Mesenchymal stem cell (in vitro differentiated cells and primary cell): ENCODE measurements around the gene ERVW-1.

Source experiments
- DNase-seq: peaks from one replicate; pipeline ENCODE4 v3.0.0-alpha.2; 2013
- H2AFZ ChIP-seq: one replicate; pipeline ENCODE4 v1.6.1; 2013; ENCODE audit warnings: low read depth, mild to moderate bottlenecking, control low read depth, inconsistent platforms, low read length, moderate library complexity
- H2AK5ac ChIP-seq: 2 replicates; pipeline ENCODE4 v1.6.1; 2013; ENCODE audit warnings: low read length, moderate library complexity, mild to moderate bottlenecking, inconsistent platforms; ENCODE audit not compliant: severe bottlenecking
- H2BK120ac ChIP-seq: one replicate; pipeline ENCODE4 v1.6.1; 2013; ENCODE audit warnings: low read depth, mild to moderate bottlenecking, inconsistent platforms, low read length, moderate library complexity
- H2BK12ac ChIP-seq, 2 experiments: one replicate each; pipeline ENCODE4 v1.6.1; 2013; ENCODE audit warnings: inconsistent platforms in 2 of 2, low read length in 2 of 2, mild to moderate bottlenecking in 2 of 2, moderate library complexity in 2 of 2, control low read depth in 1 of 2
- H2BK15ac ChIP-seq: one replicate; pipeline ENCODE4 v1.6.1; 2013; ENCODE audit warnings: mild to moderate bottlenecking, low read depth, inconsistent platforms; ENCODE audit not compliant: poor library complexity, severe bottlenecking
- H2BK5ac ChIP-seq: 2 replicates; pipeline ENCODE4 v1.6.1; 2013; ENCODE audit warnings: low read depth, mild to moderate bottlenecking, low read length, control low read depth, inconsistent platforms; ENCODE audit not compliant: poor library complexity, severe bottlenecking
- H3K14ac ChIP-seq, 2 experiments: one replicate each; pipeline ENCODE4 v1.6.1; 2013; ENCODE audit warnings: inconsistent platforms in 2 of 2, low read length in 2 of 2, control low read depth in 1 of 2, mild to moderate bottlenecking in 1 of 2, moderate library complexity in 1 of 2
- H3K18ac ChIP-seq, 2 experiments: one replicate each; pipeline ENCODE4 v1.6.1; 2013; ENCODE audit warnings: inconsistent platforms in 2 of 2, low read length in 2 of 2, control low read depth in 1 of 2, low read depth in 1 of 2, mild to moderate bottlenecking in 1 of 2
- H3K23ac ChIP-seq, 2 experiments: one replicate each; pipeline ENCODE4 v1.6.1; 2013; ENCODE audit warnings: inconsistent platforms in 2 of 2, low read length in 2 of 2, mild to moderate bottlenecking in 2 of 2, moderate library complexity in 2 of 2, control low read depth in 1 of 2
- H3K27ac ChIP-seq: 2 replicates; pipeline ENCODE4 v1.5.1; 2013; ENCODE audit warnings: mild to moderate bottlenecking, moderate library complexity, low read length, control low read depth, inconsistent platforms; ENCODE audit not compliant: poor library complexity, severe bottlenecking
- H3K27me3 ChIP-seq, 2 experiments: 2 replicates each; pipeline versions ENCODE4 v1.6.1 to v1.7.0; 2013; ENCODE audit warnings: low read length in 2 of 2, mild to moderate bottlenecking in 2 of 2, moderate library complexity in 2 of 2, control low read depth in 1 of 2, inconsistent platforms in 1 of 2; ENCODE audit not compliant: control insufficient read depth in 1 of 2, insufficient read depth in 1 of 2
- H3K36me3 ChIP-seq, 2 experiments: 2 replicates each; pipeline versions ENCODE4 v1.6.1 to v1.7.0; 2013; ENCODE audit warnings: low read length in 2 of 2, control low read depth in 1 of 2, inconsistent platforms in 1 of 2, low read depth in 1 of 2, mild to moderate bottlenecking in 1 of 2; ENCODE audit not compliant: insufficient read depth in 2 of 2, control insufficient read depth in 1 of 2
- H3K4ac ChIP-seq, 2 experiments: one replicate each; pipeline ENCODE4 v1.6.1; 2013; ENCODE audit warnings: inconsistent platforms in 2 of 2, low read length in 2 of 2, mild to moderate bottlenecking in 2 of 2, moderate library complexity in 2 of 2, control low read depth in 1 of 2, low read depth in 1 of 2
- H3K4me1 ChIP-seq: 2 replicates; pipeline ENCODE4 v1.6.1; 2013; ENCODE audit warnings: low read depth, low read length, control low read depth; ENCODE audit not compliant: control insufficient read depth, insufficient read depth
- H3K4me2 ChIP-seq: 2 replicates; pipeline ENCODE4 v1.6.1; 2013; ENCODE audit warnings: low read length, mild to moderate bottlenecking, inconsistent platforms; ENCODE audit not compliant: poor library complexity, severe bottlenecking
- H3K4me3 ChIP-seq, 2 experiments: 2 replicates each; pipeline versions ENCODE4 v1.5.1 to v1.7.0; 2013; ENCODE audit warnings: low read length in 2 of 2, mild to moderate bottlenecking in 2 of 2, control low read depth in 1 of 2, low read depth in 1 of 2; ENCODE audit not compliant: insufficient read depth in 1 of 2
- H3K79me1 ChIP-seq: replicated peaks from 2 replicates; pipeline ENCODE4 v1.6.1; 2013; ENCODE audit warnings: mild to moderate bottlenecking, control low read depth, low read length, inconsistent platforms; ENCODE audit not compliant: poor library complexity, severe bottlenecking
- H3K9ac ChIP-seq: 2 replicates; pipeline ENCODE4 v1.7.0; 2013; ENCODE audit warnings: mild to moderate bottlenecking, low read length, moderate library complexity
- H3K9me3 ChIP-seq: 2 replicates; pipeline ENCODE4 v1.7.0; 2013; ENCODE audit warnings: mild to moderate bottlenecking, low read length; ENCODE audit not compliant: control insufficient read depth
- H4K8ac ChIP-seq: one replicate; pipeline ENCODE4 v1.6.1; 2013; ENCODE audit warnings: inconsistent platforms, mild to moderate bottlenecking, low read length, moderate library complexity
- H4K91ac ChIP-seq: one replicate; pipeline ENCODE4 v1.6.1; 2013; ENCODE audit warnings: mild to moderate bottlenecking, low read length, inconsistent platforms
- WGBS: methylation state at CpG from one replicate; pipeline ENCODE4 v1.1.7; 2013; ENCODE audit warnings: mixed read lengths; 5-methylcytosine and 5-hydroxymethylcytosine counted together

Gene ERVW-1

GRCh38 chr7:92503767-92504166 is 26.0 kb upstream of the ERVW-1 start:
- no peak overlapping the region for H2AK5ac ChIP-seq
- peaks cover 1% of the 10 kb centered on the region for H3K4me1 ChIP-seq
- H3K4me3 ChIP-seq, result no peak overlapping the region
- no peak overlapping the region for H4K8ac ChIP-seq
- no peaks in the 10 kb centered on the region for H3K27me3 ChIP-seq
- H3K4me2 ChIP-seq, result no peak overlapping the region
- H3K9me3 ChIP-seq, result no peaks in the 10 kb centered on the region
- H3K27ac ChIP-seq, result no peak overlapping the region
- no peaks in the 10 kb centered on the region for H3K79me1 ChIP-seq
- H3K18ac ChIP-seq, result no peak overlapping the region
- WGBS, result 92% methylated on average over 2 of the region's 2 CpGs
- no peak overlapping the region for H3K23ac ChIP-seq
- DNase-seq, result no peak
- H2BK5ac ChIP-seq, result no peak overlapping the region
- H4K91ac ChIP-seq, result no peak overlapping the region
- H3K36me3 ChIP-seq, result peaks cover 13 to 84% of the 10 kb centered on the region in 2 experiments
- H2BK15ac ChIP-seq, result no peak overlapping the region
- H3K9ac ChIP-seq, result no peak overlapping the region
- H2AFZ ChIP-seq, result no peak overlapping the region
- H3K14ac ChIP-seq, result no peak overlapping the region
- H3K4ac ChIP-seq, result no peak overlapping the region
- H2BK12ac ChIP-seq, result no peak overlapping the region
- no peak overlapping the region for H2BK120ac ChIP-seq

- WGBS, result 96% methylated on average over 2 of the region's 2 CpGs
Measured at GRCh38 chr7:92498557-92498956, 20.8 kb upstream of the ERVW-1 start.

GRCh38 chr7:92496876-92497275 is 19.1 kb upstream of the ERVW-1 start:
- Histone ChIP-seq H3K4me2 (no peak overlapping the region), H3K4me3 (no peak overlapping the region), H3K4me1 (no peaks in the 10 kb centered on the region), H2BK5ac (no peak overlapping the region), H3K4ac (no peak overlapping the region), H2BK120ac (no peak overlapping the region), H2BK12ac (no peak overlapping the region), H4K8ac (no peak overlapping the region), H3K27ac (no peak overlapping the region), H3K27me3 (no peaks in the 10 kb centered on the region), H3K23ac (no peak overlapping the region), H3K9ac (no peak overlapping the region), H2AFZ (no peak overlapping the region), H3K14ac (no peak overlapping the region), H3K79me1 (no peaks in the 10 kb centered on the region), H3K9me3 (no peaks in the 10 kb centered on the region), H3K18ac (no peak overlapping the region), H3K36me3 (peaks cover 13 to 83% of the 10 kb centered on the region in 2 experiments), H2AK5ac (no peak overlapping the region), H2BK15ac (no peak overlapping the region), H4K91ac (no peak overlapping the region)
- peak; percentile 12 for DNase-seq
- WGBS, result 90% methylated on average over 2 of the region's 2 CpGs

More at GRCh38 chr7:92498557-92498956, 20.8 kb upstream of the ERVW-1 start:
- Histone ChIP-seq H3K79me1 (no peaks in the 10 kb centered on the region), H3K23ac (no peak overlapping the region), H2BK5ac (no peak overlapping the region), H3K14ac (no peak overlapping the region), H3K18ac (no peak overlapping the region), H2BK120ac (no peak overlapping the region), H3K4me2 (no peak overlapping the region), H3K4ac (no peak overlapping the region), H3K9me3 (no peaks in the 10 kb centered on the region), H4K91ac (no peak overlapping the region), H3K27ac (no peak overlapping the region), H3K27me3 (no peaks in the 10 kb centered on the region), H3K9ac (no peak overlapping the region), H3K4me3 (no peak overlapping the region), H2BK12ac (no peak overlapping the region), H2AFZ (no peak overlapping the region), H3K4me1 (no peaks in the 10 kb centered on the region), H2BK15ac (no peak overlapping the region), H4K8ac (no peak overlapping the region), H2AK5ac (no peak overlapping the region), H3K36me3 (peaks cover 5 to 83% of the 10 kb centered on the region in 2 experiments)
- DNase-seq, result no peak

- Histone ChIP-seq H4K8ac (no peak overlapping the region), H2BK15ac (no peak overlapping the region), H2BK120ac (no peak overlapping the region), H2AK5ac (no peak overlapping the region), H3K23ac (no peak overlapping the region), H4K91ac (no peak overlapping the region), H3K27ac (no peak overlapping the region), H2AFZ (no peak overlapping the region), H2BK12ac (no peak overlapping the region), H3K27me3 (no peaks in the 10 kb centered on the region), H3K79me1 (no peaks in the 10 kb centered on the region), H3K36me3 (peaks cover 11 to 88% of the 10 kb centered on the region in 2 experiments), H3K14ac (no peak overlapping the region), H2BK5ac (no peak overlapping the region), H3K9ac (no peak overlapping the region), H3K4ac (no peak overlapping the region), H3K9me3 (no peaks in the 10 kb centered on the region), H3K4me3 (no peak overlapping the region), H3K4me1 (no peaks in the 10 kb centered on the region), H3K18ac (no peak overlapping the region), H3K4me2 (no peak overlapping the region)
- no peak for DNase-seq
- 100% methylated on average over 1 of the region's 1 CpG for WGBS
Measured at GRCh38 chr7:92489634-92490033, 11.9 kb upstream of the ERVW-1 start.
